Stomach (tissue), 9 donors: ENCODE measurements around the gene MNT. TPM values are rescaled to one million over a fixed set of nuclear protein-coding genes. Genes with fewer than 3 reads are reported as not detected.

Experiments
- DNase-seq, 2 donors: peaks; one replicate each; pipeline versions ENCODE4 v3.0.0 to v3.0.0-alpha.2; 2013 to 2019
- H3K27ac ChIP-seq, 5 donors: fragments of 200-600 bp in 4 of 5; sonication (generic) in 4 of 5; one replicate each; pipeline ENCODE4 v1.5.1; 2013 to 2019; ENCODE audit warnings: mild to moderate bottlenecking in 1 of 5, moderate library complexity in 1 of 5
- H3K27me3 ChIP-seq, 3 donors: fragments of 200-600 bp; sonication (generic); one replicate each; pipeline ENCODE4 v1.5.1; 2017 to 2019; ENCODE audit warnings: mixed run types in 1 of 3
- H3K36me3 ChIP-seq, 4 donors: fragments of 200-600 bp; sonication (generic); 1 replicate in 3 of 4; 2 replicates in 1 of 4; pipeline ENCODE4 v1.5.1; 2016 to 2019
- H3K4me1 ChIP-seq, 4 donors: fragments of 200-600 bp; sonication (generic); one replicate each; pipeline ENCODE4 v1.5.1; 2016 to 2019
- H3K4me3 ChIP-seq, 4 donors: fragments of 200-600 bp; sonication (generic) in 3 of 4; one replicate each; pipeline ENCODE4 v1.5.1; 2016 to 2019; ENCODE audit warnings: mild to moderate bottlenecking in 1 of 4
- H3K9me3 ChIP-seq, 4 donors: fragments of 200-600 bp; sonication (generic); one replicate each; pipeline ENCODE4 v1.5.1; 2016 to 2019
- CTCF ChIP-seq, 7 experiments: fragments of 450-650 bp in 4 of 7; fragments of 200-600 bp in 3 of 7; sonication (generic) in 3 of 7; IDR thresholded peaks; one replicate each; pipeline ENCODE4 v1.5.1; 2016 to 2019; ENCODE audit warnings: antibody characterized with exemption in 7 of 7, control low read depth in 2 of 7, mild to moderate bottlenecking in 1 of 7
- EP300 ChIP-seq: sonication (generic); formaldehyde crosslinking; IDR thresholded peaks from one replicate; pipeline ENCODE4 v1.6.1; 2017; ENCODE audit warnings: antibody characterized with exemption
- POLR2A ChIP-seq, 4 donors: fragments of 450-650 bp; IDR thresholded peaks; one replicate each; pipeline ENCODE4 v1.6.1; 2016; ENCODE audit warnings: antibody characterized with exemption in 4 of 4, control low read depth in 2 of 4, mild to moderate bottlenecking in 1 of 4, moderate library complexity in 1 of 4
- POLR2AphosphoS5 ChIP-seq, 3 donors: sonication (generic); formaldehyde crosslinking; IDR thresholded peaks; one replicate each; pipeline ENCODE4 v1.6.1; 2016; ENCODE audit warnings: antibody characterized with exemption in 3 of 3
- WGBS, 5 donors: extraction: QIAGEN DNeasy Blood & Tissue Kit in 3 of 5; methylation state at CpG; one replicate each; pipeline versions ENCODE4 v1.1.5 to v1.1.7; 2013 to 2018; 5-methylcytosine and 5-hydroxymethylcytosine counted together
- intact Hi-C: fragments of 100-400 bp; cut with DNase I; formaldehyde crosslinking; loops from one replicate; pipeline ENCODE4 v1.15.1; 2023; ENCODE audit warnings: low total_unique reads
- polyA plus RNA-seq, 3 donors: library from polyadenylated mRNA; stranded (reverse); fragments of 200-250 nt; gene quantifications; one replicate each; pipeline ENCODE4 v1.2.3, GENCODE V29; 2013
- small RNA-seq, 4 donors: library from RNA; depleted of rRNA; stranded (forward); fragments of <200 nt; gene quantifications; one replicate each; pipeline ENCODE3, GENCODE V24; 2016
- total RNA-seq, 5 donors: library from RNA; depleted of rRNA; stranded (reverse); fragments of >200 nt; gene quantifications; one replicate each; pipeline versions ENCODE4 v1.1.0 to v1.2.3, GENCODE V29; 2014 to 2016
- donor health status: healthy with polysubstance abuse.
- donor health status: Bipolar disorder and iron deficiency.
- donor health status: healthy.

Gene MNT
- total and polyA plus RNA-seq, 8 donors: 3.5 to 55.8 (median 8.6) TPM

- peak overlapping the region; percentile 82 to 99 (median 95) for H3K4me3 ChIP-seq
- H3K27me3 ChIP-seq: no peaks in the 10 kb centered on the region
- TF ChIP-seq EP300 (no peak), CTCF (IDR thresholded peaks at IDR 0.05) (no peak), POLR2A (IDR thresholded peaks at IDR 0.05) (no peak), POLR2AphosphoS5 (IDR thresholded peaks at IDR 0.05) (no peak)
- H3K4me1 ChIP-seq: peaks cover 10 to 40% (median 36%) of the 10 kb centered on the region in 4 donors
- H3K36me3 ChIP-seq: peaks cover 35 to 48% (median 45%) of the 10 kb centered on the region in 4 donors
- peak overlapping the region in 4 of 5 donors; percentile 90 to 96 (median 94) for H3K27ac ChIP-seq
- WGBS, 5 donors: 2 to 4% (median 2%) methylated on average over 17 of the region's 17 CpGs
- intact Hi-C loops: no loop called here
- DNase-seq: no peak
- no peaks in the 10 kb centered on the region for H3K9me3 ChIP-seq
Measured at GRCh38 chr17:2335726-2336214, 65.1 kb downstream of the MNT start.

Small RNA genes within 50 kb of the gene (small RNA-seq; reads per million reads assigned to genes)
- gene AC006435.3 (0 reads per million in 4 donors), gene AC006435.4 (0 reads per million in 4 donors)

Other genes starting within 250 kb of the MNT start
- gene SMG6, start 97.3 kb downstream of the MNT start, total RNA-seq: 100 to 1,000 TPM in 1 of 5 donors, 10 to 100 TPM in 4; 22.6 to 102 (median 34.2) TPM
- gene SMG6, start 97.3 kb downstream of the MNT start, polyA plus RNA-seq: 10 to 100 TPM; 17.0 to 22.3 (median 17.1) TPM
- gene SRR, start 97.1 kb downstream of the MNT start, total RNA-seq: 10 to 100 TPM in 4 of 5 donors, 1 to 10 TPM in 1; 1.2 to 44.0 (median 15.4) TPM
- gene SRR, start 97.1 kb downstream of the MNT start, polyA plus RNA-seq: 1 to 10 TPM; 4.3 to 7.8 (median 6.4) TPM
- gene TSR1, start 64.6 kb downstream of the MNT start, total RNA-seq: 10 to 100 TPM; 17.1 to 67.0 (median 33.8) TPM
- gene TSR1, start 64.6 kb downstream of the MNT start, polyA plus RNA-seq: 10 to 100 TPM; 12.2 to 13.8 (median 12.4) TPM
- gene SGSM2, start 63.6 kb downstream of the MNT start, total RNA-seq: 100 to 1,000 TPM in 1 of 5 donors, 10 to 100 TPM in 4; 48.5 to 224 (median 57.1) TPM
- 10 to 100 TPM; 31.2 to 91.8 (median 41.5) TPM for gene SGSM2, start 63.6 kb downstream of the MNT start, polyA plus RNA-seq
- gene METTL16, start 110.8 kb upstream of the MNT start, total RNA-seq: 100 to 1,000 TPM in 1 of 5 donors, 10 to 100 TPM in 4; 12.3 to 108 (median 23.5) TPM
- 10 to 100 TPM; 11.3 to 19.5 (median 13.4) TPM for gene METTL16, start 110.8 kb upstream of the MNT start, polyA plus RNA-seq
- gene PAFAH1B1, start 192.6 kb upstream of the MNT start, total RNA-seq: 100 to 1,000 TPM in 3 of 5 donors, 10 to 100 TPM in 2; 34.8 to 264 (median 170) TPM
- gene PAFAH1B1, start 192.6 kb upstream of the MNT start, polyA plus RNA-seq: 10 to 100 TPM; 22.5 to 38.0 (median 28.4) TPM